Nephron (organoid): ENCODE measurements around the gene HSP90AB1.

Experiments used
- H3K27ac Mint-ChIP-seq, 3 experiments: 2 replicates each; pipeline ENCODE4 v1.8.0; 2020; ENCODE audit warnings: mixed read lengths in 3 of 3, mild to moderate bottlenecking in 2 of 3, moderate library complexity in 1 of 3
- H3K27me3 Mint-ChIP-seq: 2 replicates; pipeline ENCODE4 v1.8.0; 2021; ENCODE audit warnings: low read depth, mild to moderate bottlenecking, moderate library complexity, mixed read lengths
- H3K36me3 Mint-ChIP-seq: 2 replicates; pipeline ENCODE4 v1.8.0; 2020; ENCODE audit warnings: low read depth, mixed read lengths
- H3K4me1 Mint-ChIP-seq: 2 replicates; pipeline ENCODE4 v1.8.0; 2020; ENCODE audit warnings: mixed read lengths
- H3K4me3 Mint-ChIP-seq, 3 experiments: 2 replicates each; pipeline ENCODE4 v1.8.0; 2020; ENCODE audit warnings: mild to moderate bottlenecking in 3 of 3, mixed read lengths in 3 of 3, moderate library complexity in 2 of 3
- H3K9me3 Mint-ChIP-seq: 2 replicates; pipeline ENCODE4 v1.8.0; 2020; ENCODE audit warnings: mixed read lengths
- TF ChIP-seq, protein P1 (sequence below), 3 experiments: fragments of 200-600 bp; sonication (generic); IDR thresholded peaks; one replicate each; pipeline ENCODE4 v1.5.0; 2021; ENCODE audit warnings: antibody characterized with exemption in 3 of 3; ENCODE audit not compliant: unreplicated experiment in 3 of 3

The HSP90AB1 gene

GRCh38 chr6:44214307-44214706, 32.6 kb upstream of the HSP90AB1 start:
- Mint-ChIP-seq H3K4me3 (no peak overlapping the region), H3K9me3 (no peaks in the 10 kb centered on the region), H3K36me3 (no peaks in the 10 kb centered on the region), H3K27ac (peak overlapping the region in 1 of 3 experiments; percentile 3), H3K4me1 (peaks cover 33% of the 10 kb centered on the region), H3K27me3 (peaks cover 8% of the 10 kb centered on the region)
- TF ChIP-seq, protein P1, sequence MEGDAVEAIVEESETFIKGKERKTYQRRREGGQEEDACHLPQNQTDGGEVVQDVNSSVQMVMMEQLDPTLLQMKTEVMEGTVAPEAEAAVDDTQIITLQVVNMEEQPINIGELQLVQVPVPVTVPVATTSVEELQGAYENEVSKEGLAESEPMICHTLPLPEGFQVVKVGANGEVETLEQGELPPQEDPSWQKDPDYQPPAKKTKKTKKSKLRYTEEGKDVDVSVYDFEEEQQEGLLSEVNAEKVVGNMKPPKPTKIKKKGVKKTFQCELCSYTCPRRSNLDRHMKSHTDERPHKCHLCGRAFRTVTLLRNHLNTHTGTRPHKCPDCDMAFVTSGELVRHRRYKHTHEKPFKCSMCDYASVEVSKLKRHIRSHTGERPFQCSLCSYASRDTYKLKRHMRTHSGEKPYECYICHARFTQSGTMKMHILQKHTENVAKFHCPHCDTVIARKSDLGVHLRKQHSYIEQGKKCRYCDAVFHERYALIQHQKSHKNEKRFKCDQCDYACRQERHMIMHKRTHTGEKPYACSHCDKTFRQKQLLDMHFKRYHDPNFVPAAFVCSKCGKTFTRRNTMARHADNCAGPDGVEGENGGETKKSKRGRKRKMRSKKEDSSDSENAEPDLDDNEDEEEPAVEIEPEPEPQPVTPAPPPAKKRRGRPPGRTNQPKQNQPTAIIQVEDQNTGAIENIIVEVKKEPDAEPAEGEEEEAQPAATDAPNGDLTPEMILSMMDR (IDR thresholded peaks at IDR 0.05; ENCODE audit: unreplicated experiment in 3 of 3): no peak

DNA sequence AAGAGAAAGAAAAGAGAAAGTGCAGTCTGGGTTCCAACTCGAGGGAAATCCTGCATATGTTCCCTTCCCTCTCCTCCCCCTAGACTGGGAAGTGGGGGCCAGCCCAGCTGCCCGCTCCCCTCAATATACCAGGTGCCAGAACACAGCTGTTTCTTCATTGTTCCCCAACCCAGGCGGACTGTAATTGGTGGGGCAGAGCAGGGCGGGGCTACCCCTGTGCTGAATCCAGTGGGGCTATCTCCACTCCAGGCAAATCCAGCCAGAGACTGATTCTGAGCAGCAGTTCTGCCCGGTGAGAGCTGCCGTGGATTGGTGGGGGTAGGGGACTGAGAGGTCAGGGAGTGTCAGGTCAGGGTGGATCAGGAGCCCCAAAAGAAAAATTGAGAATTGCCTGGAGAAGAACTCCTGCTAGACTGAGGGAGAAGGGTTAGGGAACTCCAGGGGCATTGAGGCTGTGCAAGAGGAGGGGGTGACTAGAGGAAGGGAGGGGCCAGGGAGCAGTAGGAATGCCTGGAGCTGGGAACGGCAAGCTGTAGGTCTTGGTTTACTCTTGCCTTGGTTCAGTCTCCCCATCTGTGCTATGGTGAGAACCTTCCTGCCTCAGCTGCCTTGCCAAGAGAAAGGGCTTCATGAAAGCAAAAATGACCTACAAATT, 30.1 kb upstream of the HSP90AB1 start, which contains the start of gene MYMX:
Gene MYMX (plus strand): TSS at position 250 of the 655 bp plus-strand sequence. CDS start 546 bp downstream, outside the sequence.
- no peaks in the 10 kb centered on the region for H3K9me3 Mint-ChIP-seq

GRCh38 chr6:44217332-44218143, 29.4 kb upstream of the HSP90AB1 start:
- Mint-ChIP-seq H3K27ac (peak overlapping the region; percentile 92 to 97 (median 96)), H3K27me3 (peaks cover 8% of the 10 kb centered on the region), H3K4me3 (peak overlapping the region; percentile 70 to 91 (median 82)), H3K9me3 (no peaks in the 10 kb centered on the region), H3K4me1 (peaks cover 45% of the 10 kb centered on the region), H3K36me3 (no peaks in the 10 kb centered on the region)
- TF ChIP-seq, protein P1 (IDR thresholded peaks at IDR 0.05; ENCODE audit: unreplicated experiment in 3 of 3): no peak

More for the DNA sequence above, 30.1 kb upstream of the HSP90AB1 start, which contains the start of gene MYMX:
- Mint-ChIP-seq H3K36me3 (no peaks in the 10 kb centered on the region), H3K27ac (peak within 1 kb of the TSS; percentile 92 to 97 (median 96)), H3K27me3 (peaks cover 8% of the 10 kb centered on the region), H3K4me1 (peaks cover 42% of the 10 kb centered on the region), H3K4me3 (peak within 1 kb of the TSS; percentile 70 to 91 (median 84))
- TF ChIP-seq, protein P1 (IDR thresholded peaks at IDR 0.05; ENCODE audit: unreplicated experiment in 3 of 3): no peak

DNA sequence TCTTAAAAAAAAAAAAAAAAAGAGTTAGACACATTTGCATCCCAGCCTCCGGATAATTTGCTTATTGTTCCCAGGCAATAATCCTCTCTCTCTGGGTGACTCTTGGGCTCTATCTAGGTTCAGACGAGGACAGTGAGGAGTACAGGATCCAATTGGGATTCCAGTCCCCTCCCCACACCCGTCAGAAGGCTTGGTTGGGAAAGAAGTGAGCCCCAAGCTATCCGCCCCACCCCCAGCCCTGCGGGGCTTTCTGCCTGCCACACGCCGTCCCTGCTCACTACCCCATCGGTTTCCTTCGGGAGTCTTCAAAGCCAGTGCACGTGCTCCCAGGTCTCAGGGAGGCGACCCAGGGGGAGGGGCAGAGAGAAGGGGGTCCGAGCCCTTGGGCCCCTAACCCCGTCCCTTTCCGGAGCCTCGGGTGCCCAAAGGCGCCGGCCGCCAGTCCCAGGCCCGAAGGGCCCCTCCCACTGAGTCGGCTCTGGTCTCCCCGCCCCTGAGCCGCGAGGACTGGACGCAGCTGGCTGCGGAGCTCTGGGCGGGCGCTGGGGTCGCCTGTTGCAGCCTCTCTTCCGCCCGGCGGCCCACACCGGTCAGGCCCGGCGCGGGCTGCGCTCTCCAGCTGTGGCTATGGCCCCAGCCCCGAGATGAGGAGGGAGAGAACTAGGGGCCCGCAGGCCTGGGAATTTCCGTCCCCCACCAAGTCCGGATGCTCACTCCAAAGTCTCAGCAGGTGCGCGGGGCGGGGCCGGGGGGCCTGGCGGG, 27.7 kb upstream of the HSP90AB1 start:
- Mint-ChIP-seq H3K27ac (peak overlapping the region; percentile 83 to 97 (median 96)), H3K4me3 (peak overlapping the region; percentile 79 to 91 (median 86)), H3K27me3 (peaks cover 8% of the 10 kb centered on the region), H3K36me3 (no peaks in the 10 kb centered on the region), H3K9me3 (no peaks in the 10 kb centered on the region), H3K4me1 (peaks cover 51% of the 10 kb centered on the region)
- TF ChIP-seq, protein P1 (IDR thresholded peaks at IDR 0.05; ENCODE audit: unreplicated experiment in 3 of 3): no peak

DNA sequence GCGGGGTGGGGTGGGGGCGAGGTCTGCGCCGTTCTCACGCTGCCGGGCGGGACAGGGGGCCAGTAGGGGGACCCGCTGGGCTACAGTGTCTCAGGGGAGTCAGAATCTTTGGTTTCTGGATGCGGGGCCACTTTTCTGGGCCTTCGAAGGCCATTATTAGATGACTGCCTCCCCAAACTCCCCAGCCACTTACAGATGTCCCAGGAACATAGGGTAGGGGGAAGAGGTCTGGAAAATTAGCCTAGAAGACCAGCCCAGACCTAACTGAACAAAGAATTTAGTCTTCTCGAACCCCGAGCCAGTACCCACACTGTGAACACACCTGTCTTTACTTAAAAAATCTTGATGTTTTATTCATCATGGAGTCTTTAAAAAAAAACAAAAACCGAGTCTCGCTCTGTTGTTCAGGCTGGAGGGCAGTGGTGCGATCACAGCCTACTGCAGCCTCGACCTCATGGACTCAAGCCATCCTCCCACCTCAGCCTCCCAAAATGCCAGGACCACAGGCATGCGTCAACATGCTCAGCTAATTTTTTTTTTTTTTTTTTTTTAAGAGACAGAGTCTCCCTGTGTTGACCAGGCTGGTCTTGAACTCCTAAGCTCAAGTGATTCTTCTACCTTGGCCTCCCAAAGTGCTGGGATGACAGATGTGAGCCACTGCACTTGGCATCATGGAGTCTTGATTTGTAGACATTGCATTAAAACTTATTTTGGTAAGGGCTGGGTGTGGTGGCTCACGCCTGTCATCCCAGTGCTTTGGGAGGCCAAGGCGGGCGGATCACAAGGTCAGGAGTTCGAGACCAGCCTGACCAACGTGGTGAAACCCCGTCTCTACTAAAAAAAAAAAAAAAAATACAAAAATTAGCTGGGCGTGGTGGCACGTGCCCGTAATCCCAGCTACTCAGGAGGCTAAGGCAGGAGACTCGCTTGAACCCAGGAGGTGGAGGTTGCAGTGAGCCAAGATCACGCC, 26.8 kb upstream of the HSP90AB1 start:
- TF ChIP-seq, protein P1 (IDR thresholded peaks at IDR 0.05; ENCODE audit: unreplicated experiment in 3 of 3): no peak
- H3K4me3 Mint-ChIP-seq: peak overlapping the region; percentile 63 to 91 (median 79)
- peaks cover 59% of the 10 kb centered on the region for H3K4me1 Mint-ChIP-seq
- H3K27me3 Mint-ChIP-seq: peaks cover 12% of the 10 kb centered on the region
- H3K36me3 Mint-ChIP-seq: no peaks in the 10 kb centered on the region
- no peaks in the 10 kb centered on the region for H3K9me3 Mint-ChIP-seq
- H3K27ac Mint-ChIP-seq: peak overlapping the region; percentile 31 to 83 (median 81)
